Mesenteric fat pad (tissue), 1 donor: ENCODE measurements around the gene H1-8. TPM values are rescaled to one million over a fixed set of nuclear protein-coding genes. Genes with fewer than 3 reads are reported as not detected.
"Not testable (repeated sequence)": the region's sequence is repeated elsewhere in the genome, so short reads cannot be mapped to it uniquely, and the experiment has no call there.

Experiments
- DNase-seq: peaks from one replicate; pipeline ENCODE4 v3.0.0-alpha.2; 2020; ENCODE audit warnings: low spot score
- total RNA-seq: library from RNA; stranded (reverse); fragmentation: NEBNext Ultra II Directional; extraction: Animal tissue kit (Norgen Biotek cat#: 25700); gene quantifications from one replicate; pipeline ENCODE4 v1.2.1, GENCODE V29; 2021
- donor health status: DM: yes; HTN: yes; CAD: no.

Gene H1-8
- total RNA-seq, 1 donor from 2014 or later: not detected

- DNase-seq: not testable (repeated sequence)
Observed at GRCh38 chr3:129515108-129515820, 27.7 kb upstream of the H1-8 start.

GRCh38 chr3:129515821-129516432 is 27.0 kb upstream of the H1-8 start:
- DNase-seq: not testable (repeated sequence)

- DNase-seq: no peak
Observed at GRCh38 chr3:129517516-129517915, 25.5 kb upstream of the H1-8 start.

GRCh38 chr3:129518038-129518561 is 24.9 kb upstream of the H1-8 start:
- no peak for DNase-seq

GRCh38 chr3:129518581-129518980 is 24.4 kb upstream of the H1-8 start:
- no peak for DNase-seq

GRCh38 chr3:129519449-129519848 is 23.5 kb upstream of the H1-8 start:
- DNase-seq: no peak

- DNase-seq: no peak
Observed at GRCh38 chr3:129519896-129520715, 22.9 kb upstream of the H1-8 start.

- DNase-seq: no peak
Observed at GRCh38 chr3:129520960-129521359, 22.0 kb upstream of the H1-8 start.

- no peak for DNase-seq
Observed at GRCh38 chr3:129521611-129522010, 21.4 kb upstream of the H1-8 start.

GRCh38 chr3:129522953-129523352 is 20.0 kb upstream of the H1-8 start:
- DNase-seq: no peak

- no peak for DNase-seq
Observed at GRCh38 chr3:129524081-129524480, 18.9 kb upstream of the H1-8 start.

GRCh38 chr3:129525341-129525968 is 17.5 kb upstream of the H1-8 start:
- no peak for DNase-seq

GRCh38 chr3:129526121-129526900 is 16.7 kb upstream of the H1-8 start:
- no peak for DNase-seq

GRCh38 chr3:129527262-129527661 is 15.7 kb upstream of the H1-8 start:
- DNase-seq: no peak

- no peak for DNase-seq
Observed at GRCh38 chr3:129528589-129529100, 14.3 kb upstream of the H1-8 start, which contains the start of gene RHO. TSS of gene RHO (plus strand) at chr3:129528639. CDS start at chr3:129528734, 95 bp downstream.

GRCh38 chr3:129529436-129530210 is 13.4 kb upstream of the H1-8 start:
- no peak for DNase-seq

- no peak for DNase-seq
Observed at GRCh38 chr3:129530251-129530791, 12.7 kb upstream of the H1-8 start.

- no peak for DNase-seq
Observed at GRCh38 chr3:129530821-129531220, 12.2 kb upstream of the H1-8 start.

GRCh38 chr3:129531699-129532098 is 11.3 kb upstream of the H1-8 start:
- DNase-seq: no peak
